Choroid plexus epithelial cell (primary cell): Measurements from ENCODE around the gene HSPG2.

Source experiments
- DNase-seq: peaks from one replicate; pipeline ENCODE4 v3.0.0-alpha.2; 2010; ENCODE audit warnings: low read depth
- H3K4me3 ChIP-seq: 2 replicates; pipeline ENCODE4 v1.5.1; 2011; ENCODE audit warnings: low read depth, mild to moderate bottlenecking, control low read depth, low read length, moderate library complexity
- TF ChIP-seq, protein P1 (sequence below): conservative IDR thresholded peaks from 2 replicates; pipeline ENCODE4 v1.5.1; 2011; ENCODE audit warnings: low read depth, mild to moderate bottlenecking, control low read depth, inconsistent platforms, low read length, moderate library complexity

Gene HSPG2

DNA sequence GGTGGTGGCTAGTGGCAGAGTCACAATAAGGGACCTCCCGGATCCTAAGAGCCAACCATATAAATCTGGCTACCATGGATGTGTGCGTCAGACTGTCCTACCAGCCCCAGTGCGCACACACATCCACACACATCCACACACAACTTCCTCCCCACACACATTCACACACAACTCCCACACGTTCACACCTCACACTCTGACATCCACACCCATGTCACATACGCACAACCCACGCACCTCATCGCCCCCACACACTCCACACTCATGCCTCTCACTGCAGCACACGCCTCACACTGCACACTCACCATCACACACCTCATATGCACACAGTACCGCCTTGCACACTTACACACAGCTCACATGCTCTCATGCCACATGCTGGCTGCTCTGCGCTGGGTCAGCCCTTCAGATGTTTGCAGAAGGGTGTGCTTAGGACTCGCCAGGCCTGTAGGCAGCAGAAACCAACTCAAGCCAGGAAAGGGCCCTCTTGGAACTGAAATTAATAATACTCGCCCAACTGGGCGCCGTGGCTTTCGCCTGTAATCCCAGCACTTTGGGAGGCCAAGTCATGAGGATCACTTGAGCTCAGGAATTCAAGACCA lies 122.0 kb downstream of the HSPG2 start:
- no peak overlapping the region for H3K4me3 ChIP-seq
- DNase-seq: no peak
- TF ChIP-seq, protein P1, sequence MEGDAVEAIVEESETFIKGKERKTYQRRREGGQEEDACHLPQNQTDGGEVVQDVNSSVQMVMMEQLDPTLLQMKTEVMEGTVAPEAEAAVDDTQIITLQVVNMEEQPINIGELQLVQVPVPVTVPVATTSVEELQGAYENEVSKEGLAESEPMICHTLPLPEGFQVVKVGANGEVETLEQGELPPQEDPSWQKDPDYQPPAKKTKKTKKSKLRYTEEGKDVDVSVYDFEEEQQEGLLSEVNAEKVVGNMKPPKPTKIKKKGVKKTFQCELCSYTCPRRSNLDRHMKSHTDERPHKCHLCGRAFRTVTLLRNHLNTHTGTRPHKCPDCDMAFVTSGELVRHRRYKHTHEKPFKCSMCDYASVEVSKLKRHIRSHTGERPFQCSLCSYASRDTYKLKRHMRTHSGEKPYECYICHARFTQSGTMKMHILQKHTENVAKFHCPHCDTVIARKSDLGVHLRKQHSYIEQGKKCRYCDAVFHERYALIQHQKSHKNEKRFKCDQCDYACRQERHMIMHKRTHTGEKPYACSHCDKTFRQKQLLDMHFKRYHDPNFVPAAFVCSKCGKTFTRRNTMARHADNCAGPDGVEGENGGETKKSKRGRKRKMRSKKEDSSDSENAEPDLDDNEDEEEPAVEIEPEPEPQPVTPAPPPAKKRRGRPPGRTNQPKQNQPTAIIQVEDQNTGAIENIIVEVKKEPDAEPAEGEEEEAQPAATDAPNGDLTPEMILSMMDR: no peak

DNA sequence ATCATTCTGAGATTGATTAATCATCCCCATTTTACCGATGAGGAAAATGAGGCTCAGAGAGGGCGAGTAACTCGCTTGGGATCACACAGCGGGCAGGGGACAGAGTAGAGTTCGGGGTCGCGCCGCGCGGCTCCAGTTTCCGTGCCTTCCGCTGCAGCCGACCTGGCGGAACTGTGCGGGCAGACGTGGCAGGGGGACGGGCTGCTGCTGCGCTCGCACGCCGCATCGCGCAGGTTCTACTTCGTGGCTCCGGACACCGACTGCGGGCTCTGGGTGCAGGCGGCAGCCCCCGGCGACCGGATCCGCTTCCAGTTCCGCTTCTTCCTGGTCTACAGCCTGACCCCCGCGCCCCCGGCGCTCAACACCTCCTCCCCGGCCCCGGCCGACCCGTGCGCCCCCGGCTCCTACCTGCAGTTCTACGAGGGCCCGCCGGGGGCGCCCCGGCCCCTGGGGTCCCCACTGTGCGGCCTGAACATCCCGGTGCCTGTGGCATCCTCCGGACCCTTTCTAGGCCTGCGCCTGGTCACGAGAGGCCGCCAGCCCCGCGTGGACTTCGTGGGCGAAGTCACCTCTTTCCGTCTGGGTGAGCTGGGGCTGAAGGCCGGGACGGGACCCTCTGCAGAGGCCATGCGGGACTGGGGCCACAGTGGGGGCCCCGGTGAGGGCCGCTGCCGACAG lies 122.7 kb downstream of the HSPG2 start:
- DNase-seq: no peak
- TF ChIP-seq, protein P1: peak; percentile 55
- H3K4me3 ChIP-seq: peak overlapping the region; percentile 58

DNA sequence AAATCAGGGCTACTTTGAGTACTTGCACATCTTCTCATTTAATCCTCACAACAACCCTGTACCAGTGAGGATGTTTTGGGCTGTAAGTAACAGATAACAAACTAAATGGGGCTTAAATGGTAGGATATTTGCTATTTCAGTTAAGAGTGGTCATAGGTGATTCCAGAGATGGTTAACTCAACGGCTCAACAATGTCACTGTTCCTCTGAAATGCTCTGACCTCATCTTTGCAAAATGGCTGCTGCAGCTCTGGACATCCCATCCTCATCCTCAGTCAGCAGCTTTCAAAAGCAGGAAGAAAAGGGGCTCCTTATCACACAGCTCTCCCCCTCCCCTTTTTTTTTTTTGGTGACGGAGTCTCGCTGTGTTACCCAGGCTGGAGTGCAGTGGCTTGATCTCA lies 123.6 kb downstream of the HSPG2 start:
- no peak overlapping the region for H3K4me3 ChIP-seq
- DNase-seq: no peak
- TF ChIP-seq, protein P1: no peak

DNA sequence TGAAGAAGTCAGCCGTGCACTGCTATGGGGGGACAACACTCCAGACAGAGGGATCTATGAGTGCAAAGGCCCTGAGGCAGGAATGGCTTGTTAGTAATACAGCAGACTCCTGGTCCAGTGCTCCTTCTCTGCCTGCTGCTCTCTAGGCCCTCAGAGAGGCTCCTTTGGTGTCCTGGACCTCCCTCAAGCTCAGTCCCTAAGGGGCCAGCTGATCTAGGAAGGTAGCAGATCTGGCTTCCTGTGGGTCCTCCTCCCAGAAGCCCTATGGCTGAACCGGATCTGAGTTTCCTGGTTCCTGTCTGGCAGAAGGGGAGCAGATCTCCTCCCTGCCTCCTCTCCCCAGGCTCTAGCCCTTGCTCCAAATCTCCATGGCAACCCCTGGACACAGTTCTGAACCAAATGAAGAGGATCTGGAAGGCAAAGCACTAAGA lies 125.2 kb downstream of the HSPG2 start, which contains the start of gene LDLRAD2:
TSS of gene LDLRAD2 (plus strand) at position 391 of the 431 bp plus-strand sequence. CDS start 187 bp downstream, outside the sequence.
- H3K4me3 ChIP-seq: no peak within 1 kb of the TSS
- TF ChIP-seq, protein P1: no peak
- peak; percentile 50 for DNase-seq

DNA sequence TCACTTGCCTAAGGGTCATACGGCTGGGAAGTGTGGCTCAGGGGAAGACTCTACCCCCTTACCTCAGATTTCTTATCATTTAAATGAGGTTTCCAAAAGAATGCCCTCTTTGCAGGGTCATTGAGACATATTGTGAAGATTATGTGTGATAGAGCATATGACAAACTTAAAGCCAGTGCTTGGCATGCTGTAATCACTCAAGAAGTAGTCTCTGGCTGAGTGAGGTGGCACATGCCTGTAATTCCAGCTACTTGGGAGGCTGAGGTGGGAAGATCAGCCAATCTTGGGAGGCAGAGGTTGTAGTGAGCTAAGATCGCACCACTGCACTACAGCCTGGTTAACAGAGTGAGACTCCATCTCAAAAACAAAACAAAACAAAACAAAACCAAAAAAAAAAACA lies 132.6 kb downstream of the HSPG2 start:
- no peak for DNase-seq
- no peak overlapping the region for H3K4me3 ChIP-seq

DNA sequence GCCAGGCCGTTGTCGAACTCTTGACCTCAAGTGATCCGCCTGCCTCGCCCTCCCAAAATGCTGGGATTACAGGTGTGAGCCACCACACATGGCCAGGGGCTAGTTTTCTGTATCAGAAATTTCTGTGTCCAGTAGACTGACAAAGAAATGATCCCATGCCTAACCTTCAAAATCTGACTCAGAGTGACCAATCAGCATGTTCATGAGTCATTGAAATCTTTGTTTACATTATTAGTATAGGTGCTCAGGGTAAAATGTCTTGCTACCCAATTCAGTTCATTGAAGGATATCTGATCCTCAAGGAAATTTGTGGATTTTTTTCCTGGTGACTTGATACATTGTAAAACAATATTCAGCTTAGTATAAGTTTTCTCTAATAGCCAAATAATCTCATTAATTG lies 136.0 kb downstream of the HSPG2 start:
- H3K4me3 ChIP-seq: no peak overlapping the region
- DNase-seq: peak; percentile 31
- TF ChIP-seq, protein P1: no peak

More for the DNA sequence above, 132.6 kb downstream of the HSPG2 start:
- TF ChIP-seq, protein P1: no peak
